ENCODE measurements around the gene TULP4.

DNA sequence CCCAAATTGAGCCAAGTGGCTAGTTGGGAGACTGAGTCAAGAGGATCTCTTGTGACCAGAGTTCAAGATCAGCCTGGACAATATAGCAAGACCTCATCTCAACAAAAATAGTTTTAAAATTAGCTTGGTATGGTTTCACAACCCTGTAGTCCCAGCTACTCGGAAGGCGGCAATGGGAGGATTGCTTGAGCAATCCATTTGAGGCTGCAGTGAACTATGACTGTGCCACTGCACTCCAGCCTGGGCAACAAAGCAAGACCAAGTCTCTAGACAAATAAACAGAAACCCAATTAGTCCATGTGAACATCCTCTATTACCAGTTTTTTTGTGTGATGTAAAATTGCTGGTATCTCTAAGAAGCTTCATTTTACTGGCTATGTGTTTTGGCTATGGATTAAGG is 106.2 kb downstream of the TULP4 start:
- TF ChIP-seq CTCF (IDR thresholded peaks at IDR 0.05) (no peak), POLR2A (IDR thresholded peaks at IDR 0.05) (no peak), POLR2AphosphoS5 (IDR thresholded peaks at IDR 0.05) (no peak)

Measured in prostate gland (tissue), 2 donors.